ENCODE measurements around the gene NOP53. TPM values are rescaled to one million over a fixed set of nuclear protein-coding genes. Genes with fewer than 3 reads are reported as not detected.
"Not testable (repeated sequence)": the region's sequence is repeated elsewhere in the genome, so short reads cannot be mapped to it uniquely, and the experiment has no call there.

Gene NOP53
- polyA plus RNA-seq, 1 donor: 501 TPM

GRCh38 chr19:47718415-47719046 is 26.8 kb upstream of the NOP53 start:
- not testable (repeated sequence) for DNase-seq (ENCODE audit: low read depth)

GRCh38 chr19:47719047-47719859 is 26.1 kb upstream of the NOP53 start:
- peak; percentile 84 for DNase-seq (ENCODE audit: low read depth)

GRCh38 chr19:47720669-47721422 is 24.5 kb upstream of the NOP53 start:
- no peak for DNase-seq (ENCODE audit: low read depth)

- DNase-seq (ENCODE audit: low read depth): no peak
Measured at GRCh38 chr19:47723581-47723940, 21.8 kb upstream of the NOP53 start.

GRCh38 chr19:47725759-47726401 is 19.5 kb upstream of the NOP53 start:
- no peak for DNase-seq (ENCODE audit: low read depth)

GRCh38 chr19:47726467-47726866 is 18.9 kb upstream of the NOP53 start:
- no peak for DNase-seq (ENCODE audit: low read depth)

GRCh38 chr19:47728295-47728694 is 17.1 kb upstream of the NOP53 start:
- not testable (repeated sequence) for DNase-seq (ENCODE audit: low read depth)

- no peak for DNase-seq (ENCODE audit: low read depth)
Measured at GRCh38 chr19:47729468-47729798, 15.9 kb upstream of the NOP53 start.

- DNase-seq (ENCODE audit: low read depth): no peak
Measured at GRCh38 chr19:47729799-47730520, 15.4 kb upstream of the NOP53 start.

- DNase-seq (ENCODE audit: low read depth): no peak
Measured at GRCh38 chr19:47730521-47730889, 14.8 kb upstream of the NOP53 start.

- DNase-seq (ENCODE audit: low read depth): no peak
Measured at GRCh38 chr19:47730910-47731309, 14.4 kb upstream of the NOP53 start.

GRCh38 chr19:47735131-47735530 is 10.2 kb upstream of the NOP53 start:
- no peak for DNase-seq (ENCODE audit: low read depth)

- no peak for DNase-seq (ENCODE audit: low read depth)
Measured at GRCh38 chr19:47740866-47741519, 4.4 kb upstream of the NOP53 start.

GRCh38 chr19:47741544-47742140 is 3.7 kb upstream of the NOP53 start:
- no peak for DNase-seq (ENCODE audit: low read depth)

GRCh38 chr19:47742634-47743033 is 2.7 kb upstream of the NOP53 start:
- DNase-seq (ENCODE audit: low read depth): no peak

- not testable (repeated sequence) for DNase-seq (ENCODE audit: low read depth)
Measured at GRCh38 chr19:47746129-47746528, 783 bp downstream of the NOP53 start.

GRCh38 chr19:47749326-47749725 is 4.0 kb downstream of the NOP53 start:
- DNase-seq (ENCODE audit: low read depth): no peak

- DNase-seq (ENCODE audit: low read depth): no peak
Measured at GRCh38 chr19:47750752-47751151, 5.4 kb downstream of the NOP53 start.

GRCh38 chr19:47752440-47753211 is 7.3 kb downstream of the NOP53 start:
- no peak for DNase-seq (ENCODE audit: low read depth)
